ENCODE results near the gene GOLIM4. TPM values are rescaled to one million over a fixed set of nuclear protein-coding genes. Genes with fewer than 3 reads are reported as not detected.

Gene GOLIM4
- total and polyA plus RNA-seq, 2 of the 13 experiments (the other 11 are each of a cell fraction or from before 2014, with no cell fraction given) = 10.9 to 47.7 TPM

- TF ChIP-seq KLF11 (CRISPR knock-in tag; IDR thresholded peaks at IDR 0.05) (no peak), DMAP1 (CRISPR knock-in tag; IDR thresholded peaks at IDR 0.05) (no peak), SMARCE1 (IDR thresholded peaks at IDR 0.05; ENCODE audit: borderline replicate concordance) (no peak), ZFP36 (IDR thresholded peaks at IDR 0.05; ENCODE audit: borderline replicate concordance, low read depth, low read length, partially characterized antibody) (no peak), POLR2A (IDR thresholded peaks at IDR 0.05; ENCODE audit: insufficient read depth in 1 of 2, low read depth in 2 of 2, low read length in 2 of 2) (no peak), ZKSCAN1 (IDR thresholded peaks at IDR 0.05; ENCODE audit: low read length) (no peak), GATAD2A (CRISPR knock-in tag; IDR thresholded peaks at IDR 0.05) (no peak), MTA3 (CRISPR knock-in tag; IDR thresholded peaks at IDR 0.05) (no peak), FOXP1 (IDR thresholded peaks at IDR 0.05) (no peak), FOXP1 (CRISPR knock-in tag; IDR thresholded peaks at IDR 0.05) (no peak), SATB2 (CRISPR knock-in tag; IDR thresholded peaks at IDR 0.05) (no peak), CCDC6 (CRISPR knock-in tag; IDR thresholded peaks at IDR 0.05) (no peak)
- TF ChIP-seq, protein P1, sequence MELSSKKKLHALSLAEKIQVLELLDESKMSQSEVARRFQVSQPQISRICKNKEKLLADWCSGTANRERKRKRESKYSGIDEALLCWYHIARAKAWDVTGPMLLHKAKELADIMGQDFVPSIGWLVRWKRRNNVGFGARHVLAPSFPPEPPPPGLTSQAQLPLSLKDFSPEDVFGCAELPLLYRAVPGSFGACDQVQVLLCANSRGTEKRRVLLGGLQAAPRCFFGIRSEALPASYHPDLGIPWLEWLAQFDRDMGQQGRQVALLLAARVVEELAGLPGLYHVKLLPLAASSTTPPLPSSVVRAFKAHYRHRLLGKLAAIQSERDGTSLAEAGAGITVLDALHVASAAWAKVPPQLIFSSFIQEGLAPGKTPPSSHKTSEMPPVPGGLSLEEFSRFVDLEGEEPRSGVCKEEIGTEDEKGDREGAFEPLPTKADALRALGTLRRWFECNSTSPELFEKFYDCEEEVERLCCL (CRISPR knock-in tag; IDR thresholded peaks at IDR 0.05; ENCODE audit: borderline replicate concordance) = no peak
- in situ Hi-C loops (cut with HindIII; ENCODE audit: extremely low pct_ligation_motif_present, low pct_unique_long_range_greater_than_20kb) = no loop called here
- no TSS peak for BruUV-seq (replicated peaks)
- 100% methylated on average over 4 of the region's 4 CpGs for WGBS (ENCODE audit: low lambda C conversion rate)
- ATAC-seq (no peak), FAIRE-seq (no peak), DNase-seq (ENCODE audit: low spot score) (no peak)
- Histone ChIP-seq H3K9ac (ENCODE audit: insufficient read depth, low read depth, low read length) (no peak overlapping the region), H3K4me1 (ENCODE audit: insufficient read depth, low read length) (no peaks in the 10 kb centered on the region), H3K4me3 (replicated peaks in 1 of 3; ENCODE audit: insufficient read depth in 1 of 3, low read depth in 2 of 3, low read length in 3 of 3) (no peak overlapping the region), H4K20me1 (ENCODE audit: insufficient read depth, low read length) (no peaks in the 10 kb centered on the region), H3K27me3 (ENCODE audit: control insufficient read depth in 1 of 2, insufficient read depth in 2 of 2, low read length in 2 of 2) (no peaks in the 10 kb centered on the region), H3K4me2 (ENCODE audit: low read depth, low read length) (no peak overlapping the region), H3K27ac (ENCODE audit: extremely low read length, insufficient read depth, low read length) (no peak overlapping the region), H3K79me2 (ENCODE audit: insufficient read depth, low read length) (no peaks in the 10 kb centered on the region), H3K36me3 (replicated peaks in 1 of 2; ENCODE audit: control insufficient read depth in 1 of 2, insufficient read depth in 2 of 2, low read length in 2 of 2) (peaks cover 7 to 41% of the 10 kb centered on the region in 2 experiments), H2AFZ (ENCODE audit: low read length) (no peak overlapping the region), H3K9me3 (ENCODE audit: low read length) (no peaks in the 10 kb centered on the region)
- intact Hi-C loops (cut with micrococcal nuclease; ENCODE audit: unreplicated experiment) = no loop called here
- ChIA-PET POLR2A (no interaction called here), CTCF (ENCODE audit: low intra/inter-chr PET ratio, low total read pairs) (no interaction called here)
Measured at GRCh38 chr3:168036619-168037018, 59.1 kb downstream of the GOLIM4 start.

All from HepG2 (cell line).